Activated CD4-positive, alpha-beta T cell treated with anti-CD3 and anti-CD28 coated beads for 4 hours (primary cell): ENCODE measurements around the gene PBX2.
A peak's percentile ranks its signal among the peaks of the same experiment; 100 is the strongest.
"Not testable (repeated sequence)": the region's sequence is repeated elsewhere in the genome, so short reads cannot be mapped to it uniquely, and the experiment has no call there.

Experiments
- DNase-seq, 2 donors: peaks; one replicate each; pipeline ENCODE4 v3.0.0-alpha.2; 2020

PBX2 gene

DNA sequence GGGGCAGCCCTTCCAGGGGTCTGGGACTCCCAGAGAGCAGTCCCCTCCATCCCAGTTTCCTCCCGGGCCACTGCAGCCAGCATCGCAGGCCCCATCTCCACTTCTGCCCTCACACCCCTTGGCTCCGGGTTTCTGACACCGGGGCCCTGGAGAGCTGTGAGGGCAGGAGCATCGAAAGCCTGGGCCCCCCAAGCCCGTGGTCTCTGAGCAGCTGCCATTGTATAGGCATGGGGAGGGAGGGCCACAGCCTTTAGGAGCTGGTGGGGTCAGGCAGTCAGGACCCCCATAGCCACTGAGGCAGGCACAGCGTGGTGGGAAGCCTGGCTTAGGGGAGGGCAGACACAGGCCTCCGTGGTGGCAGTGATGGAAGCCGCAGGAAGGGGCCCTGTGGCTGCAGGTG is 12.2 kb upstream of the PBX2 start:
- no peak for DNase-seq

DNA sequence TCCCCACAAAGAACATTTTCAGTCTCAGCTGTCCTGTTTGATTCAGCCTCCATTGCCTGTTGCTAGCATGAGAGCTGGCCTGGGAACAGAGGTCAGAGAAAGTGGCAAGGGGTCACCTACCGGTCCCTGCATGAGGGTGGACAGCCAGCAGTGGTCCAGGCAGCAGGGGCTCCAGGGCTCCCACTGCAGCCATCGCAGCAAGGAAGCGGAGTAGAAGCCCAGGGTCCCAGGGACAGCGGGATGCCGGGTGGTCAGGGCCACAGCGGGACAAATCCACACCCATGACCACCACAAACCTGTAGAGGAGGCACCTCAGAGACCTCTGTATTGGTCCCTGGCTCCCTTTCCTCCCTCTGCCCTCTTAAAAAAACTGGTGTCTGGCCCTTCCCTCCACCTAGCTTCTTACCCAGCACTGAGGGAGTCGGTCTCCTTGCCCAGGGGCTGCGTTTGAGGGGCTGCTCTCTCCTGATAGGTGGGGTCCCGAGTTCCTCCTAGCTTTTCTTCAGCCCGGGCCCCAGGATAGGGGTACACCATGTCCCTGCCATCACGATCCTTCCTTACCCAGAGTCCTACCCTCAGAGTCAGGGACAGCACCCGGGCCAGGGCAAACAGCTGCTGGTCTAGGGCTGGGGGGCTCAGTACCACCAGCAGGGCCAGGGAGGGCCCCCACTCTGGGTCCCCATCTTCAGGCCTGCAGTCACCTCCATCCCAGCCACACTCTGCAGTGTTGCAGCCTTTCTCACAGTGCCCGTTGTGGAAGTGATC is 10.9 kb upstream of the PBX2 start:
- no peak for DNase-seq

DNA sequence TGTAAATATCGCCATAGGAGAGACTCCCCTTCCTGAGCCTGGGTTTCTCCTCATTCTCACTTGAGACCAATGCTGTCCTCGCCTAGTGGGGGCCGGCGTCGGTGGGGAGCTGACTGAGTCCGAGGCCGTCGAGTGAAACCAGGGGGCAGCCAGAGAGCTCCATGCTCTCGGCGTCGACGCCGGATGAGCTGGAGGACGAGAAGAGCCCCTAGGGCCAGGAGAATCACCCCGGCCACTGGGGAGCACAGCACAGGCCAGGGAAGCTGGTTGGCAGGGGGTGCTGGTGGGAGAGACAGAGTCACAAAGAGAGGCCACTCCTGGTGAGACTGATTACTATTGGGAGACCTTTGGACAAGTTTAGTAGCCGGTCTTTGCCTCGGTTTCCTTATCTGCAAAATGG is 8.9 kb upstream of the PBX2 start:
- DNase-seq, result no peak

GRCh38 chr6:32198345-32198696 is 8.3 kb upstream of the PBX2 start:
- DNase-seq, result no peak

- DNase-seq, result no peak
These were observed 6.9 kb upstream of the PBX2 start for GRCh38 chr6:32196682-32197616.

GRCh38 chr6:32195902-32196681 is 6.1 kb upstream of the PBX2 start:
- DNase-seq, result peak; percentile 44 to 57

- DNase-seq, result peak; percentile 98 to 100
These were observed 5.6 kb upstream of the PBX2 start for GRCh38 chr6:32195652-32195901.

- DNase-seq, result no peak
These were observed 5.0 kb upstream of the PBX2 start for GRCh38 chr6:32194825-32195651.

- DNase-seq, result no peak
These were observed 4.4 kb upstream of the PBX2 start for GRCh38 chr6:32194388-32194787.

DNA sequence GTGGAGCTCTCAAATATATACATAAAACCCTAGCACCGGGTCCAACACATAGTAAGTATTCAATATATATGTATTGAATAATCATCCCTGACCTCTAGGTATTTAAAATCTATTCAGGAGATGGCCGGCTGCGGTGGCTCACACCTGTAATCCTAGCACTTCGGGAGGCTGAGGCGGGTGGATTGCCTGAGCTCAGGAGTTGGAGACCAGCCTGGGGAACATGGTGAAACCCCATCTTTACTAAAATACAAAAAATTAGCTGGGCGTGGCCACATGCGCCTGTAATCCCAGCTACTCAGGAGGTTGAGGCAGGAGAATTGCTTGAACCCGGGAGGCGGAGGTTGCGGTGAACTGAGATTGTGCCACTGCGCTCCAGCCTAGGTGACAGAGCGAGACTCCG is 3.1 kb upstream of the PBX2 start:
- not testable (repeated sequence) for DNase-seq

DNA sequence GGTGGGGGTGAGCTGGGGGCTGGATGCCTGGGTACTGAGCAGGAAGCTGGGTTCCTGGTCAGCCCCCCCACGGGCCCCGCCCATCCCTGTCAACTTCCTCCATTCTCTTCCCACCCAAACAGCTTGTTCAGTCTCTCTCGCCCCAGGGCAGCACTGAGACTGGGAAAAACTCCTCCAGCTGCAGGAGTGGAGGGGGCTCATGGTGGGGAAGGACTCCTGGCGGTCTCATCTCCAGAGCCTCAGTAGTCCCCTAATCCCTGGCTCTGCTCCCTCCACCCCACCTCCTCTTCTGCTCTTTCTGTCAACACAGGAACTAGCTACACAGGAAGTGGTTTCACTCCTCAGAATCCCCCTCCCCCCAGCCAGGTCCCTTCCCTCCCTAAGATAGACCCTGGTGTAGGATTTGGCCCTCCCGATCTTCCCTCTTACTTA is 2.6 kb upstream of the PBX2 start, which contains the start of gene GPSM3:
GPSM3 (minus strand) TSS at position 36 of the 432 bp plus-strand sequence. CDS start 130 bp downstream, outside the sequence.
- peak; percentile 43 to 50 for DNase-seq

- no peak for DNase-seq
These were observed 1.9 kb upstream of the PBX2 start for GRCh38 chr6:32191696-32192607.

- no peak for DNase-seq
These were observed 1.1 kb upstream of the PBX2 start for GRCh38 chr6:32190911-32191677.

DNA sequence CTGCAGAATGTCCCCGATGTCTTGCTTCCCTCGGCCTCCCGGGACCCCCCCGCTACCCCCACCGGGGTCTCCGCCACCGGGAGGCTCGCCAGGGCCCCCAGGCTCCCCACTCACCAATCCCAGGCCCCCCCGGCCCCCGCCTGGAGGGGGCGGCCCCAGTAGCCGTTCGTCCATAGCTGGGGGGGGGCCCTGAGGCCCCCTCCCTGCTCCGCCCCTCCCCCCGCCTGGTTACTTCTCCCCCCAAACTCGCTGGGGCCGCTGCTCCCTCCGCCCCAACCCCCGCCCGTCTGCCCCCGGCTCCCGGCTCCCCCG is 304 bp downstream of the PBX2 start:
- DNase-seq, result no peak

GRCh38 chr6:32189069-32189741 is 797 bp downstream of the PBX2 start:
- no peak for DNase-seq

DNA sequence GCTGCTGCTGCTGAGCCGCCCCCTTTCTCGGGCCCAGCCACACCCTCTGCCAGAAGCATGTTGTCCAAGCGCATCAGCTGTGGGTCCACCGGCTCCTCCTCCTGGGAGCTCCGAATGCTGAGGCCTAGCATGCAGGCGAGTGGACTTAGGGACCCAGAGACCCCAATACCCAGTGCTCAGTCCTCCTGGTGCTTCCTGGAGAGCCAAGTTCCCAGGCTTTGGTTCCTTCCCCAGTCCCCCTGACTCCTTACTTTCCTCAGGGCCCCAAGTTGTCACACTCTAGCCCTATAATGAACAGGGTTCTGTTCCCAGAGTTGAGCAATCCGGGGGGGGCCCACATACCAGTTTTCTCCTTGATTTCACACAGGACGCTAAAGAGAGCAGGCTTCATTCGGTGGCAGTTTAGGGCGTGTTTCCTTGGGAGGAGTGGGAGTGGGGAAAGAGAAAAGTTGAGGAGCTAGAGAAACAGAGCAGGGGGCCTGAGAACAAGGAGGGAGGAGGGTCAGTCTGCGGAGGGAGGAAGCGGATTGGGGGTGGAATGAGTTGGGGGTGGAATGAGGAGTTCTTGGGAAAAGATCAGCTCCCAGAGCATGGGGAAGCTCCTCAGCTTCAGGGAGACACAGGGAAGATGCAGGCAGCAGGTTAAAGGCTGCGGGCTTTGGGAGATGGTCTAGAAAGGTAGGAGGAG is 1.5 kb downstream of the PBX2 start:
- no peak for DNase-seq

- DNase-seq, result not testable (repeated sequence)
These were observed 2.1 kb downstream of the PBX2 start for GRCh38 chr6:32187725-32188380.

GRCh38 chr6:32187009-32187709 is 2.8 kb downstream of the PBX2 start:
- no peak for DNase-seq
